Vagina (tissue), 2 donors: ENCODE data around the gene IER5L. TPM values are rescaled to one million over a fixed set of nuclear protein-coding genes. Genes with fewer than 3 reads are reported as not detected.
A peak's percentile ranks its signal among the peaks of the same experiment; 100 is the strongest.

Experiments
- DNase-seq, 2 donors: peaks; one replicate each; pipeline ENCODE4 v3.0.0-alpha.2; 2017; ENCODE audit errors: extremely low spot score in 2 of 2
- H3K27ac ChIP-seq: fragments of 200-600 bp; sonication (generic); one replicate; pipeline ENCODE4 v1.5.1; 2019
- H3K27me3 ChIP-seq: fragments of 200-600 bp; sonication (generic); one replicate; pipeline ENCODE4 v1.5.1; 2019
- H3K36me3 ChIP-seq, 2 donors: fragments of 200-600 bp; sonication (generic); one replicate each; pipeline ENCODE4 v1.5.1; 2017 to 2019
- H3K4me1 ChIP-seq: fragments of 200-600 bp; sonication (generic); one replicate; pipeline ENCODE4 v1.5.1; 2019
- H3K4me3 ChIP-seq, 2 donors: fragments of 200-600 bp; sonication (generic); 1 replicate in 1 of 2; 2 replicates in 1 of 2; pipeline ENCODE4 v1.5.1; 2016 to 2019
- H3K9me3 ChIP-seq: fragments of 200-600 bp; sonication (generic); one replicate; pipeline ENCODE4 v1.5.1; 2019
- POLR2A ChIP-seq, 2 donors: fragments of 450-650 bp; IDR thresholded peaks; one replicate each; pipeline ENCODE4 v1.6.1; 2017; ENCODE audit warnings: antibody characterized with exemption in 2 of 2, mild to moderate bottlenecking in 2 of 2, moderate library complexity in 2 of 2
- POLR2AphosphoS5 ChIP-seq, 2 donors: sonication (generic); formaldehyde crosslinking; IDR thresholded peaks; one replicate each; pipeline ENCODE4 v1.9.0; 2017; ENCODE audit warnings: antibody characterized with exemption in 2 of 2, mild to moderate bottlenecking in 2 of 2, low read depth in 1 of 2; ENCODE audit not compliant: insufficient read depth in 1 of 2
- intact Hi-C: fragments of 100-400 bp; cut with DNase I; formaldehyde crosslinking; loops from one replicate; pipeline ENCODE4 v1.15.1; 2023
- total RNA-seq: library from RNA; depleted of rRNA; stranded (reverse); fragments of >200 nt; gene quantifications from one replicate; pipeline ENCODE4 v1.2.3, GENCODE V29; 2016
- TF ChIP-seq, protein P1 (sequence below), 3 experiments: fragments of 450-650 bp in 2 of 3; fragments of 200-600 bp in 1 of 3; sonication (generic) in 1 of 3; IDR thresholded peaks; one replicate each; pipeline ENCODE4 v1.5.1; 2017 to 2019; ENCODE audit warnings: antibody characterized with exemption in 3 of 3, mild to moderate bottlenecking in 2 of 3, moderate library complexity in 2 of 3

IER5L gene
- total RNA-seq, 1 donor from 2014 or later = 34.4 TPM

DNA sequence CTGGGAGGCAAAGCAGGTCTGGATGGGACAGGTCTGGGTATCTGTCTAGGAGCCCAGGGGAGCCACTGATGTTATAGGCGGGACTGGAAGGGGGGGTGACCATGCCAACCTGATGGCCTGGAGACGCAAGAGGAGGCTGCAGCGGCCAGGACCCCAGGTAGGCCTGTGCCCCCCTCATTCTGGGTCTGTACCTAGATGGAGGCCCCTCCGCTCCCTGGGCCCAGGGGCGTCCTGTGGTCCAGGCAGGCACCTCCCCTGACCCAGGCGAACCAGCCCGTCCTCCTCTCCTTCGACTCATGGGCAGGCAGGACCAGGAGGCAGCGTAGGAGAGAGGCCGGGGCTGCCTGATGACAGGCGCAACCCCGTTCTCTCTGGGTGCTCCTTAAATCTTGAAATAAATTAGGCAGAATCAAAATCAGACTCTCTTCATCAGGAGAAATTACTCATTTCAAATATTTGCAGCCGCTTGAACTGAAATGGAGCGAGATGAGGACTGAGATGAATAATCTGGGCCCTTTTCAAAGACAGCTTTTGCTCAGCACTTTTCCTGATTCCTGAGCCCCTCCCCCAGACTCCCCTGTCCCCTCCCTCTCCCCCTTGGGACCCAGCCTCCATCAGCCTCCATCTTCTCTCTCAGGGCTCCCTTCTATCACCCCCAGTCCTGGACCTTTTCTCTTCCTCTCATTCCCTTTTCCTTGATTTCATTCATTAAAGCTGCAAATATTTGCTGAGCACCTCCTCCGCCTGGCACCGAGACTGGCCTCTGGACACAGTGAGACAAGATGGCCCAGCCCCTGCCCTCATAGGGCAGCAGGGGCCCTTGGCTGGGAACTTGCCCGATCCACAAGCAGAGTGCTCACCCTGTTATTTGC, 46.8 kb upstream of the IER5L start:
- no peak overlapping the region for H3K4me3 ChIP-seq
- DNase-seq = no peak
- H3K27ac ChIP-seq = peak overlapping the region; percentile 76
- peaks cover 25% of the 10 kb centered on the region for H3K4me1 ChIP-seq
- no peaks in the 10 kb centered on the region for H3K9me3 ChIP-seq
- no peaks in the 10 kb centered on the region for H3K36me3 ChIP-seq
- intact Hi-C loops = no loop called here
- TF ChIP-seq POLR2A (IDR thresholded peaks at IDR 0.05) = no peak
- TF ChIP-seq POLR2AphosphoS5 (IDR thresholded peaks at IDR 0.05; ENCODE audit: insufficient read depth in 1 of 2, low read depth in 1 of 2) = no peak
- TF ChIP-seq, protein P1, sequence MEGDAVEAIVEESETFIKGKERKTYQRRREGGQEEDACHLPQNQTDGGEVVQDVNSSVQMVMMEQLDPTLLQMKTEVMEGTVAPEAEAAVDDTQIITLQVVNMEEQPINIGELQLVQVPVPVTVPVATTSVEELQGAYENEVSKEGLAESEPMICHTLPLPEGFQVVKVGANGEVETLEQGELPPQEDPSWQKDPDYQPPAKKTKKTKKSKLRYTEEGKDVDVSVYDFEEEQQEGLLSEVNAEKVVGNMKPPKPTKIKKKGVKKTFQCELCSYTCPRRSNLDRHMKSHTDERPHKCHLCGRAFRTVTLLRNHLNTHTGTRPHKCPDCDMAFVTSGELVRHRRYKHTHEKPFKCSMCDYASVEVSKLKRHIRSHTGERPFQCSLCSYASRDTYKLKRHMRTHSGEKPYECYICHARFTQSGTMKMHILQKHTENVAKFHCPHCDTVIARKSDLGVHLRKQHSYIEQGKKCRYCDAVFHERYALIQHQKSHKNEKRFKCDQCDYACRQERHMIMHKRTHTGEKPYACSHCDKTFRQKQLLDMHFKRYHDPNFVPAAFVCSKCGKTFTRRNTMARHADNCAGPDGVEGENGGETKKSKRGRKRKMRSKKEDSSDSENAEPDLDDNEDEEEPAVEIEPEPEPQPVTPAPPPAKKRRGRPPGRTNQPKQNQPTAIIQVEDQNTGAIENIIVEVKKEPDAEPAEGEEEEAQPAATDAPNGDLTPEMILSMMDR (IDR thresholded peaks at IDR 0.05) = no peak
- H3K27me3 ChIP-seq = no peaks in the 10 kb centered on the region

DNA sequence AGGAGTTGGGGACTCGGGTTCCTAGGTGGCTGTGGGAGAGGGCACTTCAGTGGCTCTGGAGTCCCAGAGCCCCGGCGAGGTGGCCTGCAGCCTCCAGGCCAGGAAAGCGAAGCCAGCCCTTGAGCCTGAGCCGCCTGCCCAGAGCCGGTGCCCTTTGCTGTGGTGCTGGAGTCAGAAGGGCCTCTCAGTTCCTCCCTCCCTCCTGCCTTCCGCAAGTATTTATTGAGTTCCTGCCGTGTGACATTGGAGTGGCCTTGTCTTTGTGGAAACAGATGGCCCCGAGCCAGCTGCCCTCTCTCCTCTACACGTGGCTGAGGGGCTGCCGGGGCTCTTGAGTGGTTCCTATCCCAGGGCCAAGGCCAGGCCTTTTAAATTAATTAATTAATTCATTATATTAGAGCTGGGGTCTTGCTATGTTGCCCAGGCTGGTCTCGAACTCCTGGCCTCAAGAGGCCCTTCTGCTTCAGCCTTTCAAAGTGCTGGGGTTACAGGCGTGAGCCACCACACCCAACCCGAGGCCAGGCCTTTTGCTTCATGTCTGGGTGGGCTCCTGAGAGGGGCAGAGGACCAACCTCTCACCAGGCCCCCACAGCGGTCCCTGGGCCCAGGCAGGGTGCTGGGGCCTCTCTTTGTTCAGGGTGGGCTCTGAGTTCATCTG, 45.6 kb upstream of the IER5L start:
- H3K36me3 ChIP-seq = no peaks in the 10 kb centered on the region
- no peaks in the 10 kb centered on the region for H3K9me3 ChIP-seq
- H3K4me1 ChIP-seq = peaks cover 25% of the 10 kb centered on the region
- H3K27ac ChIP-seq = peak overlapping the region; percentile 76
- TF ChIP-seq, protein P1 (IDR thresholded peaks at IDR 0.05) = no peak
- TF ChIP-seq POLR2A (IDR thresholded peaks at IDR 0.05) (no peak), POLR2AphosphoS5 (IDR thresholded peaks at IDR 0.05; ENCODE audit: insufficient read depth in 1 of 2, low read depth in 1 of 2) (no peak)
- H3K27me3 ChIP-seq = no peaks in the 10 kb centered on the region
- H3K4me3 ChIP-seq = no peak overlapping the region
- intact Hi-C loops = no loop called here
- no peak for DNase-seq

DNA sequence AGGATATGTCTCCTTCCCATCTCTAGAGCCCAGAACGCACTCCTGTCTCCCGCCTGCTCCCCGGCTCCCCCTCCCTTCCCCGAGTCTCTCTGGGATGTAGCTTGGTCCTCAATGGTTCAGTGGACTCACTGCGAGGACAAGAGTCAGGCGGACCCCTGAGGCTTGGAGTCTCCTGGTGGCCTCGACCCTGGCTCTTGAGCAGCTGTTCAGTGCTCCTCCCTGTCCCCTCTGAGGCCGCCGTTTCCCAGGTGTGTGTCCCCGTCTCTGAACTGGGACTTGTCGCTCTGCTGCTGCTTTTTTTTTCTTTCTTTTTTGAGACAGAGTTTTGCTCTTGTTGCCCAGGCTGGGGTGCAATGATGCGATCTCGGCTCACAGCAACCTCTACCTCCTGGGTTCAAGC, 44.8 kb upstream of the IER5L start:
- H3K27ac ChIP-seq = no peak overlapping the region
- H3K27me3 ChIP-seq = no peaks in the 10 kb centered on the region
- no peaks in the 10 kb centered on the region for H3K36me3 ChIP-seq
- H3K4me3 ChIP-seq = no peak overlapping the region
- no peak for TF ChIP-seq POLR2AphosphoS5 (IDR thresholded peaks at IDR 0.05; ENCODE audit: insufficient read depth in 1 of 2, low read depth in 1 of 2)
- TF ChIP-seq, protein P1 (IDR thresholded peaks at IDR 0.05) = no peak
- TF ChIP-seq POLR2A (IDR thresholded peaks at IDR 0.05) = no peak
- DNase-seq = no peak
- peaks cover 25% of the 10 kb centered on the region for H3K4me1 ChIP-seq
- intact Hi-C loops = no loop called here
- no peaks in the 10 kb centered on the region for H3K9me3 ChIP-seq

DNA sequence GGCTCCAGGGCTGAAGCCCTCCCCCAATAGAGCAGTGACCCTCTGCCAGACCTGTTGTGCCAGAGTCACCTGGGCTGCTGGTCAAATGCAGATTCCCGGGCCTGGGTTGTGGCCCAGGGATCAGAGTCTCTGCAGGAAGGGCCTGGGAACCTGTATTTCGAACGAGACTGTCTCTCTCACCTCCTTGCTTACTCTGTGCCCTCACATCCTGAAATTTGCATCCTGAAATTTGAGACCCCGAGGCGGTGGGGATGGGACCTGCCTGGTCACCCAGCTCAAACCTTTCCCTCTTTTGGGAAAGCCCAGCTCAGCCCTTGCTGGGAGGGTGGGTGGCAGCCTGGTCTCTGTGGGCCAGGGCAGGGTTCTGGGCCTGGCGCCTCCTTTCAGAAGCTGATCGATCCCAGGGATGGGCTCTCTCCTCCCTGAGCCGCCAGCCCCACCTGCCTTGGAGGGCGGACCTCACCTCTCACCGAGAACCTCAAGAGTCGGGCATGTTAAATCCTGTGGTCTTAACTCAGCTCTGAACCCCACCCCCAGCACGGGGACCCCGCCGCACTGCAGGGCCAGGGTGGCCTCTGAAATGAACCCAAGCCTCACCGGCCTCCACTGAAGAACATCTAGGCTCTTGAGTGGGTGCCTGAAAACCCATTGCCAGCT, 44.0 kb upstream of the IER5L start:
- no peak overlapping the region for H3K27ac ChIP-seq
- TF ChIP-seq POLR2AphosphoS5 (IDR thresholded peaks at IDR 0.05; ENCODE audit: insufficient read depth in 1 of 2, low read depth in 1 of 2) (no peak), POLR2A (IDR thresholded peaks at IDR 0.05) (no peak)
- TF ChIP-seq, protein P1 (IDR thresholded peaks at IDR 0.05) = no peak
- intact Hi-C loops = no loop called here

More for the DNA sequence above, 44.0 kb upstream of the IER5L start:
- no peaks in the 10 kb centered on the region for H3K27me3 ChIP-seq
- H3K4me1 ChIP-seq = peaks cover 30% of the 10 kb centered on the region
- no peak overlapping the region for H3K4me3 ChIP-seq
- H3K36me3 ChIP-seq = no peaks in the 10 kb centered on the region
- no peaks in the 10 kb centered on the region for H3K9me3 ChIP-seq
- no peak for DNase-seq
